HEK293 (cell line): Measurements from ENCODE around the gene DCTN4.

Experiments
- CTCF ChIA-PET: fragments of 350-600 bp; formaldehyde crosslinking; extraction: SDS; loops from one replicate; lab custom pipeline; 2021; ENCODE audit warnings: antibody characterized with exemption; lab: Yijun Ruan, JAX
- POLR2A ChIA-PET: fragments of 300-600 bp; formaldehyde crosslinking; extraction: SDS; loops from one replicate; lab custom pipeline; 2020; ENCODE audit warnings: antibody characterized with exemption, inconsistent platforms; lab: Yijun Ruan, JAX
- H3K27ac ChIP-seq: fragments of 200-500 bp; sonication (Bioruptor generic); 2 replicates; pipeline ENCODE4 v1.5.1; 2014; ENCODE audit warnings: low read depth, low read length, control low read depth, inconsistent platforms; ENCODE audit errors: extremely low read depth
- H3K36me3 ChIP-seq, 2 experiments: fragments of 200-500 bp in 1 of 2; sonication (Bioruptor generic) in 1 of 2; 1 replicate in 1 of 2; 2 replicates in 1 of 2; pipeline ENCODE4 v1.5.1; 2014 to 2017; ENCODE audit warnings: inconsistent platforms in 2 of 2, low read length in 2 of 2; ENCODE audit not compliant: control insufficient read depth in 2 of 2, insufficient read depth in 1 of 2
- H3K4me1 ChIP-seq: fragments of 200-500 bp; sonication (Bioruptor generic); 2 replicates; pipeline ENCODE4 v1.5.1; 2014; ENCODE audit warnings: mild to moderate bottlenecking, low read length, inconsistent platforms; ENCODE audit not compliant: control insufficient read depth, insufficient read depth
- H3K4me3 ChIP-seq: 2 replicates; pipeline ENCODE4 v1.5.1; 2011; ENCODE audit warnings: low read depth, mild to moderate bottlenecking, control low read depth, low read length, moderate library complexity
- H3K9me3 ChIP-seq: fragments of 200-500 bp; sonication (Bioruptor generic); 2 replicates; pipeline ENCODE4 v1.5.1; 2014; ENCODE audit warnings: low read depth, low read length, inconsistent platforms; ENCODE audit not compliant: control insufficient read depth, insufficient read depth
- HOXA7 ChIP-seq: sonication (generic); formaldehyde crosslinking; IDR thresholded peaks from 2 replicates; pipeline ENCODE4 v1.8.1; 2022; ENCODE audit warnings: missing genetic modification reagents, borderline replicate concordance
- SCRT2 ChIP-seq: fragments of 450-650 bp; formaldehyde crosslinking; IDR thresholded peaks from 2 replicates; pipeline ENCODE4 v1.5.1; 2016; ENCODE audit warnings: missing biosample characterization, missing genetic modification characterization
- ZNF335 ChIP-seq: fragments of 450-650 bp; formaldehyde crosslinking; conservative IDR thresholded peaks from 2 replicates; pipeline ENCODE4 v1.5.1; 2016; ENCODE audit warnings: missing biosample characterization, missing genetic modification characterization
- ZNF391 ChIP-seq: fragments of 450-650 bp; formaldehyde crosslinking; IDR thresholded peaks from 2 replicates; pipeline ENCODE4 v1.5.1; 2016; ENCODE audit warnings: low read depth, missing biosample characterization, missing genetic modification characterization, borderline replicate concordance
- ZNF544 ChIP-seq: fragments of 450-650 bp; formaldehyde crosslinking; IDR thresholded peaks from 2 replicates; pipeline ENCODE4 v1.5.0; 2017; ENCODE audit warnings: missing biosample characterization, missing genetic modification characterization
- TF ChIP-seq, protein P1 (sequence below): fragments of 450-650 bp; formaldehyde crosslinking; IDR thresholded peaks from 2 replicates; pipeline ENCODE4 v1.5.0; 2017; ENCODE audit warnings: missing biosample characterization, missing genetic modification characterization, borderline replicate concordance
- TF ChIP-seq, protein P2 (sequence below): fragments of 450-650 bp; IDR thresholded peaks from 2 replicates; pipeline ENCODE4 v1.5.1; 2018; ENCODE audit warnings: missing biosample characterization, missing genetic modification characterization
- TF ChIP-seq, protein P3 (sequence below): fragments of 450-650 bp; formaldehyde crosslinking; IDR thresholded peaks from 2 replicates; pipeline ENCODE4 v1.5.1; 2016; ENCODE audit warnings: missing biosample characterization, missing genetic modification characterization, borderline replicate concordance
- TF ChIP-seq, protein P4 (sequence below): fragments of 450-650 bp; formaldehyde crosslinking; IDR thresholded peaks from 2 replicates; pipeline ENCODE4 v1.5.1; 2016; ENCODE audit warnings: missing biosample characterization, missing genetic modification characterization

The DCTN4 gene

DNA sequence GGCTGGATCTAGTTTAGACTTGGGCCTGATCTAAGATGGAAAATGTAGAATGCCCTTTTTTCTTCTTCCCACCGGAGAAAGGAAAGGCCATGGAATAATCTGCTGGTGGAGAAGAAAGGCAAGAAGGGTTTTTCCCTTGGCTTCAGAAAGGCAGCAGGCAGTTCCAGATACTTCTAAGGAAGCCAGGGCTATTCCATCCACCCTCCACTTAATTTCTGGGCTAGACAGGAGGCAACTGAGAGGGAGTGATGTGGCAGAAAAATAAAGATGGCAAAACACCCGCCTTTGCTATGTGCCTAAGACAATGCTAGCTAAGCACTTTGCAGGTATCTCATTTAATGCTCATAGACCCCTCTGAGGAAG is 87.9 kb downstream of the DCTN4 start:
- Histone ChIP-seq H3K4me3 (no peak overlapping the region), H3K4me1 (no peaks in the 10 kb centered on the region; the same call in 1 of the 2 replicates), H3K9me3 (no peaks in the 10 kb centered on the region)
- POLR2A ChIA-PET = interaction anchor here (1.0 kb wide), 1 partner anchor 29 kb away, joined by 5 read pairs; the partner anchor contains the start of gene RBM22
- TF ChIP-seq, protein P1, sequence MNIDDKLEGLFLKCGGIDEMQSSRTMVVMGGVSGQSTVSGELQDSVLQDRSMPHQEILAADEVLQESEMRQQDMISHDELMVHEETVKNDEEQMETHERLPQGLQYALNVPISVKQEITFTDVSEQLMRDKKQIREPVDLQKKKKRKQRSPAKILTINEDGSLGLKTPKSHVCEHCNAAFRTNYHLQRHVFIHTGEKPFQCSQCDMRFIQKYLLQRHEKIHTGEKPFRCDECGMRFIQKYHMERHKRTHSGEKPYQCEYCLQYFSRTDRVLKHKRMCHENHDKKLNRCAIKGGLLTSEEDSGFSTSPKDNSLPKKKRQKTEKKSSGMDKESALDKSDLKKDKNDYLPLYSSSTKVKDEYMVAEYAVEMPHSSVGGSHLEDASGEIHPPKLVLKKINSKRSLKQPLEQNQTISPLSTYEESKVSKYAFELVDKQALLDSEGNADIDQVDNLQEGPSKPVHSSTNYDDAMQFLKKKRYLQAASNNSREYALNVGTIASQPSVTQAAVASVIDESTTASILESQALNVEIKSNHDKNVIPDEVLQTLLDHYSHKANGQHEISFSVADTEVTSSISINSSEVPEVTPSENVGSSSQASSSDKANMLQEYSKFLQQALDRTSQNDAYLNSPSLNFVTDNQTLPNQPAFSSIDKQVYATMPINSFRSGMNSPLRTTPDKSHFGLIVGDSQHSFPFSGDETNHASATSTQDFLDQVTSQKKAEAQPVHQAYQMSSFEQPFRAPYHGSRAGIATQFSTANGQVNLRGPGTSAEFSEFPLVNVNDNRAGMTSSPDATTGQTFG (tag by site-specific recombination) = no peak
- TF ChIP-seq, protein P2, sequence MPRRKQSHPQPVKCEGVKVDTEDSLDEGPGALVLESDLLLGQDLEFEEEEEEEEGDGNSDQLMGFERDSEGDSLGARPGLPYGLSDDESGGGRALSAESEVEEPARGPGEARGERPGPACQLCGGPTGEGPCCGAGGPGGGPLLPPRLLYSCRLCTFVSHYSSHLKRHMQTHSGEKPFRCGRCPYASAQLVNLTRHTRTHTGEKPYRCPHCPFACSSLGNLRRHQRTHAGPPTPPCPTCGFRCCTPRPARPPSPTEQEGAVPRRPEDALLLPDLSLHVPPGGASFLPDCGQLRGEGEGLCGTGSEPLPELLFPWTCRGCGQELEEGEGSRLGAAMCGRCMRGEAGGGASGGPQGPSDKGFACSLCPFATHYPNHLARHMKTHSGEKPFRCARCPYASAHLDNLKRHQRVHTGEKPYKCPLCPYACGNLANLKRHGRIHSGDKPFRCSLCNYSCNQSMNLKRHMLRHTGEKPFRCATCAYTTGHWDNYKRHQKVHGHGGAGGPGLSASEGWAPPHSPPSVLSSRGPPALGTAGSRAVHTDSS (tag by site-specific recombination) = peak; percentile 27; the same call in 1 of the 2 replicates
- TF ChIP-seq, protein P3, sequence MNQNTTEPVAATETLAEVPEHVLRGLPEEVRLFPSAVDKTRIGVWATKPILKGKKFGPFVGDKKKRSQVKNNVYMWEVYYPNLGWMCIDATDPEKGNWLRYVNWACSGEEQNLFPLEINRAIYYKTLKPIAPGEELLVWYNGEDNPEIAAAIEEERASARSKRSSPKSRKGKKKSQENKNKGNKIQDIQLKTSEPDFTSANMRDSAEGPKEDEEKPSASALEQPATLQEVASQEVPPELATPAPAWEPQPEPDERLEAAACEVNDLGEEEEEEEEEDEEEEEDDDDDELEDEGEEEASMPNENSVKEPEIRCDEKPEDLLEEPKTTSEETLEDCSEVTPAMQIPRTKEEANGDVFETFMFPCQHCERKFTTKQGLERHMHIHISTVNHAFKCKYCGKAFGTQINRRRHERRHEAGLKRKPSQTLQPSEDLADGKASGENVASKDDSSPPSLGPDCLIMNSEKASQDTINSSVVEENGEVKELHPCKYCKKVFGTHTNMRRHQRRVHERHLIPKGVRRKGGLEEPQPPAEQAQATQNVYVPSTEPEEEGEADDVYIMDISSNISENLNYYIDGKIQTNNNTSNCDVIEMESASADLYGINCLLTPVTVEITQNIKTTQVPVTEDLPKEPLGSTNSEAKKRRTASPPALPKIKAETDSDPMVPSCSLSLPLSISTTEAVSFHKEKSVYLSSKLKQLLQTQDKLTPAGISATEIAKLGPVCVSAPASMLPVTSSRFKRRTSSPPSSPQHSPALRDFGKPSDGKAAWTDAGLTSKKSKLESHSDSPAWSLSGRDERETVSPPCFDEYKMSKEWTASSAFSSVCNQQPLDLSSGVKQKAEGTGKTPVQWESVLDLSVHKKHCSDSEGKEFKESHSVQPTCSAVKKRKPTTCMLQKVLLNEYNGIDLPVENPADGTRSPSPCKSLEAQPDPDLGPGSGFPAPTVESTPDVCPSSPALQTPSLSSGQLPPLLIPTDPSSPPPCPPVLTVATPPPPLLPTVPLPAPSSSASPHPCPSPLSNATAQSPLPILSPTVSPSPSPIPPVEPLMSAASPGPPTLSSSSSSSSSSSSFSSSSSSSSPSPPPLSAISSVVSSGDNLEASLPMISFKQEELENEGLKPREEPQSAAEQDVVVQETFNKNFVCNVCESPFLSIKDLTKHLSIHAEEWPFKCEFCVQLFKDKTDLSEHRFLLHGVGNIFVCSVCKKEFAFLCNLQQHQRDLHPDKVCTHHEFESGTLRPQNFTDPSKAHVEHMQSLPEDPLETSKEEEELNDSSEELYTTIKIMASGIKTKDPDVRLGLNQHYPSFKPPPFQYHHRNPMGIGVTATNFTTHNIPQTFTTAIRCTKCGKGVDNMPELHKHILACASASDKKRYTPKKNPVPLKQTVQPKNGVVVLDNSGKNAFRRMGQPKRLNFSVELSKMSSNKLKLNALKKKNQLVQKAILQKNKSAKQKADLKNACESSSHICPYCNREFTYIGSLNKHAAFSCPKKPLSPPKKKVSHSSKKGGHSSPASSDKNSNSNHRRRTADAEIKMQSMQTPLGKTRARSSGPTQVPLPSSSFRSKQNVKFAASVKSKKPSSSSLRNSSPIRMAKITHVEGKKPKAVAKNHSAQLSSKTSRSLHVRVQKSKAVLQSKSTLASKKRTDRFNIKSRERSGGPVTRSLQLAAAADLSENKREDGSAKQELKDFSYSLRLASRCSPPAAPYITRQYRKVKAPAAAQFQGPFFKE (tag by site-specific recombination) = no peak
- TF ChIP-seq, all 188 proteins: peak for 1
- CTCF ChIA-PET = interaction anchor here (0.7 to 1.0 kb wide), 4 partner anchors 13 to 519 kb away, joined by 3 to 7 read pairs (median 4); partner anchors contain the start of gene DCTN4
- H3K36me3 ChIP-seq = no peaks in the 10 kb centered on the region
- H3K27ac ChIP-seq = no peak overlapping the region

DNA sequence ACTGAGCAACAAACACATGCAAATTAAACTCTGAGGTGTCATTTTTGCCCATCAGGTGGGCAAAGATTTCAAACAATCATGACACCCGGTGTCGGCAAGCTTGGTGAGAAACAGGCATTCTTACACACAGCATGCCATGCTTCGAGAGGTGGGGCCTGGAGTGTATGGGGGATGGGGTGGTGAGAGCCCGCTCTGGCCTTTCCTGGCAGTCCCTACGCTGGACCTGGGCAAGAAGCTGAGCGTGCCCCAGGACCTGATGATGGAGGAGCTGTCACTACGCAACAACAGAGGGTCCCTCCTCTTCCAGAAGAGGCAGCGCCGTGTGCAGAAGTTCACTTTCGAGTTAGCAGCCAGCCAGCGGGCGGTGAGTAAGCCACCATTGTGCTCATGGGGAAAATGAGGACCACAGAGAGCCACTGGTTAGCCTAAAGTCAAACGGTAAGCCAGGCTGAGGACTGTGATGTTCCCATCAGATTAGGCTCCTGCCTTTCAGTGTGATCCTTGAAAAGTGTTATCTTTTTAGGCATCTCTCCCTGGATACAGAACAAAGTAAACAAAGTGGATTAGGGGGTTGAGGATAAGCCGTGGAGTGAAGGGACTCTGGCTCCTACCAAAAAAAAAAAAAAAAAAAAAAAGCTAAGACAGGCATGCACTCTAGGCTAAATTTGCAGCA is 88.4 kb downstream of the DCTN4 start:
- Histone ChIP-seq H3K36me3 (no peaks in the 10 kb centered on the region), H3K9me3 (no peaks in the 10 kb centered on the region), H3K4me1 (no peaks in the 10 kb centered on the region; the same call in 1 of the 2 replicates), H3K27ac (no peak overlapping the region), H3K4me3 (no peak overlapping the region)
- POLR2A ChIA-PET = interaction anchor here (1.0 kb wide), 1 partner anchor 30 kb away, joined by 5 read pairs; the partner anchor contains the start of gene RBM22
- CTCF ChIA-PET = interaction anchor here (0.7 to 1.0 kb wide), 3 partner anchors 13 to 519 kb away, joined by 3 to 4 read pairs (median 3); no protein-coding TSS in a partner anchor
- no peak for TF ChIP-seq ZNF391 (tag by site-specific recombination)
- TF ChIP-seq SCRT2 = no peak
- no peak for TF ChIP-seq ZNF544 (tag by site-specific recombination)
- TF ChIP-seq, protein P4, sequence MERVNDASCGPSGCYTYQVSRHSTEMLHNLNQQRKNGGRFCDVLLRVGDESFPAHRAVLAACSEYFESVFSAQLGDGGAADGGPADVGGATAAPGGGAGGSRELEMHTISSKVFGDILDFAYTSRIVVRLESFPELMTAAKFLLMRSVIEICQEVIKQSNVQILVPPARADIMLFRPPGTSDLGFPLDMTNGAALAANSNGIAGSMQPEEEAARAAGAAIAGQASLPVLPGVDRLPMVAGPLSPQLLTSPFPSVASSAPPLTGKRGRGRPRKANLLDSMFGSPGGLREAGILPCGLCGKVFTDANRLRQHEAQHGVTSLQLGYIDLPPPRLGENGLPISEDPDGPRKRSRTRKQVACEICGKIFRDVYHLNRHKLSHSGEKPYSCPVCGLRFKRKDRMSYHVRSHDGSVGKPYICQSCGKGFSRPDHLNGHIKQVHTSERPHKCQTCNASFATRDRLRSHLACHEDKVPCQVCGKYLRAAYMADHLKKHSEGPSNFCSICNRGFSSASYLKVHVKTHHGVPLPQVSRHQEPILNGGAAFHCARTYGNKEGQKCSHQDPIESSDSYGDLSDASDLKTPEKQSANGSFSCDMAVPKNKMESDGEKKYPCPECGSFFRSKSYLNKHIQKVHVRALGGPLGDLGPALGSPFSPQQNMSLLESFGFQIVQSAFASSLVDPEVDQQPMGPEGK (tag by site-specific recombination) = no peak
- no peak for TF ChIP-seq HOXA7 (CRISPR knock-in tag)
- TF ChIP-seq ZNF335 (tag by site-specific recombination) = peak; percentile 42
- TF ChIP-seq, all 188 proteins: peak for 1
